GM12875 (cell line): ENCODE measurements around the gene CTNNA3.

Source experiments
- H3K4me3 ChIP-seq: one replicate; pipeline ENCODE4 v1.5.1; 2011; ENCODE audit warnings: low read depth, low read length, control low read depth
- CTCF ChIP-seq: IDR thresholded peaks from 2 replicates; pipeline ENCODE4 v1.5.1; 2011; ENCODE audit warnings: low read depth, mild to moderate bottlenecking, control low read depth, inconsistent platforms, low read length, moderate library complexity, borderline replicate concordance; ENCODE audit not compliant: insufficient read depth

Gene CTNNA3

GRCh38 chr10:66058594-66058993, 1637.4 kb downstream of the CTNNA3 start:
- no peak for TF ChIP-seq CTCF
- H3K4me3 ChIP-seq = no peak overlapping the region

- H3K4me3 ChIP-seq = no peak overlapping the region
- no peak for TF ChIP-seq CTCF
These were observed 1646.7 kb downstream of the CTNNA3 start for GRCh38 chr10:66049335-66049734.

GRCh38 chr10:66045859-66046258, 1650.1 kb downstream of the CTNNA3 start:
- TF ChIP-seq CTCF = no peak
- no peak overlapping the region for H3K4me3 ChIP-seq

GRCh38 chr10:66041771-66042170, 1654.2 kb downstream of the CTNNA3 start:
- H3K4me3 ChIP-seq = no peak overlapping the region

GRCh38 chr10:66038623-66039022, 1657.4 kb downstream of the CTNNA3 start:
- no peak overlapping the region for H3K4me3 ChIP-seq
- no peak for TF ChIP-seq CTCF

More at GRCh38 chr10:66041771-66042170, 1654.2 kb downstream of the CTNNA3 start:
- no peak for TF ChIP-seq CTCF

- H3K4me3 ChIP-seq = no peak overlapping the region
- TF ChIP-seq CTCF = no peak
These were observed 1669.7 kb downstream of the CTNNA3 start for GRCh38 chr10:66026321-66026720.

GRCh38 chr10:66025186-66025585, 1670.8 kb downstream of the CTNNA3 start:
- H3K4me3 ChIP-seq = no peak overlapping the region
- TF ChIP-seq CTCF = no peak
